H1 (cell line): ENCODE results near the gene ALKAL2. TPM values are rescaled to one million over a fixed set of nuclear protein-coding genes. Genes with fewer than 3 reads are reported as not detected.

Experiments used
- CTCF ChIA-PET: fragments of 300-600 bp; sonication (Branson Sonifier 250); formaldehyde crosslinking; loops from one replicate; lab custom pipeline; 2021; ENCODE audit not compliant: partially characterized antibody; lab: Charles Lee
- POLR2A ChIA-PET: fragments of 300-600 bp; sonication (Branson Sonifier 250); formaldehyde crosslinking; loops from one replicate; lab custom pipeline; 2021; ENCODE audit warnings: inconsistent platforms; ENCODE audit not compliant: partially characterized antibody; lab: Charles Lee
- DNase-seq, 2 experiments: peaks; one replicate each; pipeline versions ENCODE4 v3.0.0 to v3.0.0-alpha.2; 2010 to 2022; ENCODE audit warnings: low spot score in 2 of 2, low read depth in 1 of 2, mixed read lengths in 1 of 2
- FAIRE-seq: peaks from 2 replicates; lab custom pipeline; 2011; peaks lifted over from hg19 to GRCh38; lab: Jason Lieb, UNC
- H2AFZ ChIP-seq: 2 replicates; pipeline ENCODE4 v1.8.1; 2012; ENCODE audit warnings: low read length, inconsistent platforms
- H2AK5ac ChIP-seq: 2 replicates; pipeline ENCODE4 v1.6.1; 2013; ENCODE audit warnings: low read depth, low read length
- H2BK120ac ChIP-seq: replicated peaks from 2 replicates; pipeline ENCODE3; 2013; ENCODE audit warnings: low read depth, low read length, inconsistent platforms
- H2BK12ac ChIP-seq: 2 replicates; pipeline ENCODE4 v1.6.1; 2013; ENCODE audit warnings: low read depth, low read length
- H2BK15ac ChIP-seq: 2 replicates; pipeline ENCODE4 v1.6.1; 2013; ENCODE audit warnings: low read length
- H2BK20ac ChIP-seq: 2 replicates; pipeline ENCODE4 v1.6.1; 2013; ENCODE audit warnings: low read length
- H2BK5ac ChIP-seq: 2 replicates; pipeline ENCODE4 v1.6.1; 2013; ENCODE audit warnings: low read depth, low read length
- H3K14ac ChIP-seq: 2 replicates; pipeline ENCODE4 v1.6.1; 2013; ENCODE audit warnings: inconsistent platforms; ENCODE audit not compliant: insufficient read length
- H3K18ac ChIP-seq: 2 replicates; pipeline ENCODE4 v1.6.1; 2013; ENCODE audit warnings: low read length; ENCODE audit errors: extremely low read depth
- H3K23ac ChIP-seq: 2 replicates; pipeline ENCODE4 v1.6.1; 2013; ENCODE audit warnings: inconsistent platforms; ENCODE audit not compliant: insufficient read length
- H3K23me2 ChIP-seq: 2 replicates; pipeline ENCODE4 v1.6.1; 2013; ENCODE audit warnings: low read depth, low read length
- H3K27ac ChIP-seq: 2 replicates; pipeline ENCODE4 v1.6.1; 2011; ENCODE audit warnings: low read depth, low read length, inconsistent platforms
- H3K27me3 ChIP-seq, 4 experiments: replicated peaks in 1 of 4; 1 replicate in 1 of 4; 2 replicates in 3 of 4; pipeline versions ENCODE4 v1.6.1 to v1.8.1; 2011 to 2013; ENCODE audit warnings: low read length in 3 of 4, mild to moderate bottlenecking in 3 of 4, inconsistent platforms in 2 of 4, mixed read lengths in 2 of 4, moderate library complexity in 1 of 4; ENCODE audit not compliant: control insufficient read depth in 3 of 4, insufficient read depth in 3 of 4; ENCODE audit errors: extremely low read depth in 1 of 4
- H3K36me3 ChIP-seq, 4 experiments: 2 replicates each; pipeline versions ENCODE4 v1.6.1 to v1.8.1; 2011 to 2013; ENCODE audit warnings: mild to moderate bottlenecking in 4 of 4, low read length in 3 of 4, moderate library complexity in 2 of 4, control low read depth in 1 of 4, inconsistent platforms in 1 of 4; ENCODE audit not compliant: insufficient read depth in 4 of 4, control insufficient read depth in 2 of 4
- H3K4ac ChIP-seq: replicated peaks from 2 replicates; pipeline ENCODE3; 2013; ENCODE audit warnings: low read length, low read depth, mixed read lengths, inconsistent platforms; ENCODE audit not compliant: insufficient read length
- H3K4me1 ChIP-seq, 4 experiments: replicated peaks in 1 of 4; 1 replicate in 1 of 4; 2 replicates in 3 of 4; pipeline versions ENCODE4 v1.6.1 to v1.8.1; 2011 to 2013; ENCODE audit warnings: low read length in 3 of 4, inconsistent platforms in 2 of 4, mixed read lengths in 1 of 4; ENCODE audit not compliant: insufficient read depth in 4 of 4, control insufficient read depth in 3 of 4
- H3K4me2 ChIP-seq, 2 experiments: 2 replicates each; pipeline versions ENCODE4 v1.6.1 to v1.8.1; 2011 to 2013; ENCODE audit warnings: low read depth in 2 of 2, low read length in 2 of 2, control low read depth in 1 of 2, inconsistent platforms in 1 of 2, mild to moderate bottlenecking in 1 of 2; ENCODE audit not compliant: insufficient read depth in 1 of 2
- H3K4me3 ChIP-seq, 4 experiments: fragments of 200-600, 300-600 bp in 1 of 4; sonication (generic), shearing (Covaris generic), sonication (Bioruptor Twin) in 1 of 4; 2 replicates each; pipeline versions ENCODE4 v1.5.1 to v1.8.1; 2011 to 2016; ENCODE audit warnings: low read length in 4 of 4, low read depth in 3 of 4, control low read depth in 2 of 4, inconsistent platforms in 2 of 4, mild to moderate bottlenecking in 2 of 4, mixed read lengths in 1 of 4, moderate library complexity in 1 of 4; ENCODE audit not compliant: insufficient read depth in 2 of 4; ENCODE audit errors: extremely low read depth in 1 of 4
- H3K56ac ChIP-seq: replicated peaks from 2 replicates; pipeline ENCODE3; 2013; ENCODE audit warnings: low read depth, mild to moderate bottlenecking, mixed read lengths, low read length, inconsistent platforms; ENCODE audit not compliant: insufficient read length
- H3K79me1 ChIP-seq: 2 replicates; pipeline ENCODE4 v1.6.1; 2013; ENCODE audit warnings: low read depth, low read length, control low read depth
- H3K79me2 ChIP-seq, 2 experiments: 2 replicates each; pipeline versions ENCODE4 v1.6.1 to v1.8.1; 2012 to 2013; ENCODE audit warnings: low read length in 2 of 2, mild to moderate bottlenecking in 2 of 2, inconsistent platforms in 1 of 2; ENCODE audit not compliant: insufficient read depth in 2 of 2, control insufficient read depth in 1 of 2
- H3K9ac ChIP-seq, 4 experiments: replicated peaks in 1 of 4; 1 replicate in 1 of 4; 2 replicates in 3 of 4; pipeline versions ENCODE4 v1.6.1 to v1.8.1; 2011 to 2013; ENCODE audit warnings: low read depth in 3 of 4, low read length in 3 of 4, control low read depth in 2 of 4, mild to moderate bottlenecking in 2 of 4, moderate library complexity in 2 of 4, inconsistent platforms in 1 of 4; ENCODE audit errors: extremely low read depth in 1 of 4
- H3K9me3 ChIP-seq, 2 experiments: 2 replicates each; pipeline versions ENCODE4 v1.6.1 to v1.8.1; 2012 to 2013; ENCODE audit warnings: mild to moderate bottlenecking in 2 of 2, moderate library complexity in 2 of 2, control low read depth in 1 of 2, inconsistent platforms in 1 of 2, low read depth in 1 of 2, low read length in 1 of 2, mixed read lengths in 1 of 2; ENCODE audit not compliant: insufficient read depth in 2 of 2
- H4K20me1 ChIP-seq, 2 experiments: replicated peaks in 1 of 2; 2 replicates each; pipeline versions ENCODE3 to v1.8.1; 2011 to 2013; ENCODE audit warnings: inconsistent platforms in 2 of 2, low read length in 2 of 2, mild to moderate bottlenecking in 1 of 2; ENCODE audit not compliant: insufficient read depth in 2 of 2, control insufficient read depth in 1 of 2
- H4K5ac ChIP-seq: 2 replicates; pipeline ENCODE4 v1.6.1; 2013; ENCODE audit warnings: low read length, low read depth, mixed read lengths, inconsistent platforms; ENCODE audit not compliant: insufficient read length
- H4K8ac ChIP-seq: 2 replicates; pipeline ENCODE4 v1.8.0; 2013; ENCODE audit warnings: mild to moderate bottlenecking, moderate library complexity, low read length, inconsistent platforms; ENCODE audit not compliant: insufficient read depth; ENCODE audit errors: extremely low read depth
- H4K91ac ChIP-seq: replicated peaks from 2 replicates; pipeline ENCODE3; 2013; ENCODE audit warnings: low read length, mixed read lengths, inconsistent platforms; ENCODE audit not compliant: insufficient read length
- ATF2 ChIP-seq: IDR thresholded peaks from 2 replicates; pipeline ENCODE4 v1.6.1; 2012; ENCODE audit warnings: low read length, inconsistent platforms
- BCL11A ChIP-seq, 2 experiments: IDR thresholded peaks; one replicate each; pipeline ENCODE4 v1.6.1; 2011; ENCODE audit warnings: low read depth in 2 of 2, low read length in 2 of 2, mild to moderate bottlenecking in 2 of 2
- CHD2 ChIP-seq: IDR thresholded peaks from 2 replicates; pipeline ENCODE4 v1.6.1; 2012; ENCODE audit warnings: low read length, improper control_type of control experiment
- HDAC6 ChIP-seq: IDR thresholded peaks from one replicate; pipeline ENCODE4 v1.7.1; 2012; ENCODE audit warnings: low read depth, mild to moderate bottlenecking, inconsistent platforms, low read length, moderate library complexity
- JUND ChIP-seq: IDR thresholded peaks from 2 replicates; pipeline ENCODE4 v1.6.1; 2011; ENCODE audit warnings: mild to moderate bottlenecking, improper control_type of control experiment, low read length
- POLR2A ChIP-seq, 2 experiments: IDR thresholded peaks; 1 replicate in 1 of 2; 2 replicates in 1 of 2; pipeline ENCODE4 v1.6.1; 2011; ENCODE audit warnings: low read depth in 2 of 2, low read length in 2 of 2, mild to moderate bottlenecking in 2 of 2; ENCODE audit errors: control extremely low read depth in 1 of 2
- RFX5 ChIP-seq: IDR thresholded peaks from 2 replicates; pipeline ENCODE4 v1.6.1; 2011; ENCODE audit warnings: low read depth, low read length, improper control_type of control experiment, borderline replicate concordance
- USF2 ChIP-seq: IDR thresholded peaks from 2 replicates; pipeline ENCODE4 v1.6.1; 2011; ENCODE audit warnings: low read length, improper control_type of control experiment
- WGBS, 2 experiments: shearing (Covaris generic) in 1 of 2; methylation state at CpG; one replicate each; pipeline versions ENCODE4 v1.1.6 to v1.1.7; 2013 to 2015; ENCODE audit warnings: low lambda C conversion rate in 2 of 2, mixed read lengths in 2 of 2, inconsistent platforms in 1 of 2, low coverage in 1 of 2, missing lambda C conversion rate in 1 of 2; ENCODE audit not compliant: insufficient replicate concordance in 2 of 2, insufficient coverage in 1 of 2, insufficient read length in 1 of 2; ENCODE audit errors: extremely low coverage in 1 of 2, missing lambda C conversion rate in 1 of 2; 5-methylcytosine and 5-hydroxymethylcytosine counted together
- polyA plus RNA-seq, 7 experiments: library from polyadenylated mRNA; depleted of rRNA in 3 of 7; stranded (reverse) in 5 of 7; unstranded in 2 of 7; fragments of >200 nt in 5 of 7; fragments of 200-250 nt in 2 of 7; gene quantifications; 1 replicate in 5 of 7; 2 replicates in 1 of 7; 4 replicates in 1 of 7; pipeline versions ENCODE4 v1.2.1 to v1.2.3, GENCODE V29; 2011 to 2013; ENCODE audit warnings: missing spikeins in 2 of 7, mixed read lengths in 2 of 7
- total RNA-seq: library from RNA; stranded (reverse); fragmentation: NEBNext Ultra II Directional; extraction: Animal tissue kit (Norgen Biotek cat#: 25700); gene quantifications from 2 replicates; pipeline ENCODE4 v1.2.1, GENCODE V29; 2021

Gene ALKAL2
- total and polyA plus RNA-seq, 2 of the 8 experiments (the other 6 are each of a cell fraction or from before 2014, with no cell fraction given) = 4.6 to 11.5 TPM

GRCh38 chr2:271917-272316, 16.0 kb downstream of the ALKAL2 start:
- DNase-seq (no peak), FAIRE-seq (no peak)
- H3K79me1 ChIP-seq = peaks cover 13% of the 10 kb centered on the region
- no peaks in the 10 kb centered on the region for H3K9me3 ChIP-seq
- no peak overlapping the region for H4K5ac ChIP-seq
- CTCF ChIA-PET = interaction anchor here (0.8 to 3.8 kb wide), 5 partner anchors 12 to 91 kb away, joined by 3 to 28 read pairs (median 4); no protein-coding TSS in a partner anchor
- H2BK5ac ChIP-seq = no peak overlapping the region
- H3K23ac ChIP-seq = no peak overlapping the region
- H3K36me3 ChIP-seq = peaks cover 7 to 41% (median 14%) of the 10 kb centered on the region in 4 experiments; a peak in 7 of 8 replicates
- no peak overlapping the region for H3K56ac ChIP-seq
- no peaks in the 10 kb centered on the region; the same call in 1 of the 2 replicates for H3K23me2 ChIP-seq
- no peak overlapping the region for H2BK12ac ChIP-seq
- no peak overlapping the region for H3K4me2 ChIP-seq
- no peak overlapping the region; the same call in 1 of the 2 replicates for H4K8ac ChIP-seq
- H3K27me3 ChIP-seq = no peaks in the 10 kb centered on the region
- H4K20me1 ChIP-seq = peaks cover 30 to 38% of the 10 kb centered on the region in 2 experiments
- H2BK20ac ChIP-seq = no peak overlapping the region
- no peak overlapping the region for H2BK15ac ChIP-seq
- no peak overlapping the region for H4K91ac ChIP-seq
- no peak overlapping the region for H3K27ac ChIP-seq
- peaks cover 31 to 98% of the 10 kb centered on the region in 2 experiments for H3K79me2 ChIP-seq
- WGBS, 2 experiments = 92% methylated on average over 12 of the region's 12 CpGs; no CpG with 5 or more reads in 1 of the 2 experiments
- no peak overlapping the region for H3K9ac ChIP-seq
- H2BK120ac ChIP-seq = no peak overlapping the region
- no peak overlapping the region for H2AFZ ChIP-seq
- no peak overlapping the region for H3K4ac ChIP-seq
- H3K4me3 ChIP-seq = no peak overlapping the region
- no peak overlapping the region for H3K18ac ChIP-seq
- H3K4me1 ChIP-seq = no peaks in the 10 kb centered on the region
- POLR2A ChIA-PET = interaction anchor here (0.7 to 1.7 kb wide), 4 partner anchors 10 to 247 kb away, joined by 3 to 5 read pairs (median 3); no protein-coding TSS in a partner anchor
- no peak overlapping the region for H3K14ac ChIP-seq
- no peak overlapping the region; the same call in 1 of the 2 replicates for H2AK5ac ChIP-seq
- no peak for TF ChIP-seq ATF2
- no peak for TF ChIP-seq RFX5
- TF ChIP-seq JUND = no peak
- no peak for TF ChIP-seq USF2
- no peak for TF ChIP-seq BCL11A (IDR thresholded peaks at IDR 0.05; ENCODE audit: low read depth in 2 of 2, low read length in 2 of 2)
- no peak for TF ChIP-seq CHD2
- TF ChIP-seq HDAC6 = no peak
- TF ChIP-seq POLR2A (IDR thresholded peaks at IDR 0.05; ENCODE audit: control extremely low read depth in 1 of 2, low read depth in 2 of 2, low read length in 2 of 2) = no peak
